Left ventricle myocardium superior (tissue), 1 donor: ENCODE measurements around the gene HDAC7. TPM values are rescaled to one million over a fixed set of nuclear protein-coding genes. Genes with fewer than 3 reads are reported as not detected.

Experiments
- total RNA-seq: library from RNA; stranded (reverse); fragmentation: NEBNext Ultra II Directional; extraction: Animal tissue kit (Norgen Biotek cat#: 25700); gene quantifications from one replicate; pipeline ENCODE4 v1.2.1, GENCODE V29; 2021
- donor health status: DM: no; HTN: yes; CAD: no; lungs with severe emphysema.

Gene HDAC7
- total RNA-seq, 1 donor from 2014 or later = 35.4 TPM

Other genes with a start within 250 kb of the HDAC7 start
- 19.9 TPM for gene RPAP3, start 113.9 kb downstream of the HDAC7 start, total RNA-seq
- 0.30 TPM for gene ENDOU, start 94.4 kb downstream of the HDAC7 start, total RNA-seq
- 37.6 TPM for gene RAPGEF3, start 61.0 kb downstream of the HDAC7 start, total RNA-seq
- 23.7 TPM for gene SLC48A1, start 46.7 kb downstream of the HDAC7 start, total RNA-seq
- gene VDR, start 85.1 kb upstream of the HDAC7 start, total RNA-seq = 0.20 TPM
- 46.8 TPM for gene TMEM106C, start 143.7 kb upstream of the HDAC7 start, total RNA-seq
- gene COL2A1, start 184.6 kb upstream of the HDAC7 start, total RNA-seq = 0.25 TPM